OCI-LY1 (cell line): Measurements from ENCODE around the gene OR10P1.

ENCODE experiments used
- EZH2 ChIP-seq: fragments of 200-600 bp; sonication (generic), shearing (Covaris generic); IDR thresholded peaks from 2 replicates; pipeline ENCODE4 v1.8.0; 2017; ENCODE audit warnings: borderline replicate concordance, mixed run types, mild to moderate bottlenecking, antibody characterized with exemption, low read length, moderate library complexity, mixed read lengths
- TF ChIP-seq, protein P1 (sequence below): fragments of 200-600 bp; sonication (generic), shearing (Covaris generic); IDR thresholded peaks from 2 replicates; pipeline ENCODE4 v1.5.1; 2017; ENCODE audit warnings: mild to moderate bottlenecking, antibody characterized with exemption, low read length, moderate library complexity, mixed read lengths

DNA sequence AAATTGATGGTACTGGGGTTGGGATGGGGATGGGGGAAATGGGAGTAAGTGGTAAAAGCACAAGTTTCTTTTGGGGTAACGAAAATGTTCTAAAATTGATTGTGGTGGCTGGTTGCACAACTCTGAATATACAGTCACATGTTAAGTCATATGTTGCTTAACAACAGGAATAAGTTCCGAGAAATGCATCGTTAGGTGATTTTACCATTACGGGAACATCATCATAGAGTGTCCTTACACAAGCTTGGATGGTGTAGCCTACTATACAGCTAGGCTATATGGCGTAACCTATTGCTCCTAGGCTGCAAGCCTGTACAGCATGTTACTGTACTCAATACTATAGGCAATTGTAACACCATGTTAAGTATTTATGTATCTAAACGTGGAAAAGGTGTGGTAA is 40.0 kb downstream of the OR10P1 start:
- TF ChIP-seq, protein P1, sequence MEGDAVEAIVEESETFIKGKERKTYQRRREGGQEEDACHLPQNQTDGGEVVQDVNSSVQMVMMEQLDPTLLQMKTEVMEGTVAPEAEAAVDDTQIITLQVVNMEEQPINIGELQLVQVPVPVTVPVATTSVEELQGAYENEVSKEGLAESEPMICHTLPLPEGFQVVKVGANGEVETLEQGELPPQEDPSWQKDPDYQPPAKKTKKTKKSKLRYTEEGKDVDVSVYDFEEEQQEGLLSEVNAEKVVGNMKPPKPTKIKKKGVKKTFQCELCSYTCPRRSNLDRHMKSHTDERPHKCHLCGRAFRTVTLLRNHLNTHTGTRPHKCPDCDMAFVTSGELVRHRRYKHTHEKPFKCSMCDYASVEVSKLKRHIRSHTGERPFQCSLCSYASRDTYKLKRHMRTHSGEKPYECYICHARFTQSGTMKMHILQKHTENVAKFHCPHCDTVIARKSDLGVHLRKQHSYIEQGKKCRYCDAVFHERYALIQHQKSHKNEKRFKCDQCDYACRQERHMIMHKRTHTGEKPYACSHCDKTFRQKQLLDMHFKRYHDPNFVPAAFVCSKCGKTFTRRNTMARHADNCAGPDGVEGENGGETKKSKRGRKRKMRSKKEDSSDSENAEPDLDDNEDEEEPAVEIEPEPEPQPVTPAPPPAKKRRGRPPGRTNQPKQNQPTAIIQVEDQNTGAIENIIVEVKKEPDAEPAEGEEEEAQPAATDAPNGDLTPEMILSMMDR: no peak
- no peak for TF ChIP-seq EZH2
